ENCODE results near the gene TPGS1. TPM values are rescaled to one million over a fixed set of nuclear protein-coding genes. Genes with fewer than 3 reads are reported as not detected.
A peak's percentile ranks its signal among the peaks of the same experiment; 100 is the strongest.

TPGS1 gene
- 78.4 TPM for polyA plus RNA-seq (2012; ENCODE audit: insufficient read depth, insufficient read length, low read depth)

- Histone ChIP-seq H3K9me3 (no peaks in the 10 kb centered on the region), H3K4me1 (peaks cover 4% of the 10 kb centered on the region), H3K36me3 (peaks cover 7% of the 10 kb centered on the region), H3K4me3 (ENCODE audit: low read depth, low read length) (peak within 1 kb of the TSS; percentile 94), H3K27me3 (no peaks in the 10 kb centered on the region)
- peak; percentile 93 for DNase-seq
- no peak for TF ChIP-seq CTCF (IDR thresholded peaks at IDR 0.05; ENCODE audit: low read depth, low read length)
These were observed at the start of gene TPGS1 for GRCh38 chr19:507286-508203. TSS of gene TPGS1 (plus strand) at chr19:507497. CDS start at chr19:507507, 10 bp downstream.

GRCh38 chr19:457636-458035, 49.7 kb upstream of the TPGS1 start:
- peaks cover 18% of the 10 kb centered on the region for H3K27me3 ChIP-seq
- TF ChIP-seq CTCF (IDR thresholded peaks at IDR 0.05; ENCODE audit: low read depth, low read length) = no peak
- H3K9me3 ChIP-seq = no peaks in the 10 kb centered on the region

GRCh38 chr19:458091-459042, 48.9 kb upstream of the TPGS1 start:
- Histone ChIP-seq H3K36me3 (no peaks in the 10 kb centered on the region), H3K4me1 (no peaks in the 10 kb centered on the region), H3K27me3 (peaks cover 18% of the 10 kb centered on the region), H3K4me3 (ENCODE audit: low read depth, low read length) (no peak overlapping the region), H3K9me3 (no peaks in the 10 kb centered on the region)
- TF ChIP-seq CTCF (IDR thresholded peaks at IDR 0.05; ENCODE audit: low read depth, low read length) = no peak
- no peak for DNase-seq

More at GRCh38 chr19:457636-458035, 49.7 kb upstream of the TPGS1 start:
- no peaks in the 10 kb centered on the region for H3K4me1 ChIP-seq
- no peak for DNase-seq
- H3K36me3 ChIP-seq = no peaks in the 10 kb centered on the region
- H3K4me3 ChIP-seq (ENCODE audit: low read depth, low read length) = no peak overlapping the region

GRCh38 chr19:459724-460511, 47.4 kb upstream of the TPGS1 start:
- no peaks in the 10 kb centered on the region for H3K4me1 ChIP-seq
- H3K9me3 ChIP-seq = no peaks in the 10 kb centered on the region
- DNase-seq = peak; percentile 46
- H3K36me3 ChIP-seq = no peaks in the 10 kb centered on the region
- TF ChIP-seq CTCF (IDR thresholded peaks at IDR 0.05; ENCODE audit: low read depth, low read length) = no peak
- H3K4me3 ChIP-seq (ENCODE audit: low read depth, low read length) = peak overlapping the region; percentile 45
- peaks cover 18% of the 10 kb centered on the region for H3K27me3 ChIP-seq

- no peaks in the 10 kb centered on the region for H3K9me3 ChIP-seq
- H3K4me3 ChIP-seq (ENCODE audit: low read depth, low read length) = peak within 1 kb of the TSS; percentile 45
- TF ChIP-seq CTCF (IDR thresholded peaks at IDR 0.05; ENCODE audit: low read depth, low read length) = no peak
- H3K27me3 ChIP-seq = peaks cover 18% of the 10 kb centered on the region
- no peak for DNase-seq
- no peaks in the 10 kb centered on the region for H3K4me1 ChIP-seq
- no peaks in the 10 kb centered on the region for H3K36me3 ChIP-seq
These were observed 46.2 kb upstream of the TPGS1 start, which contains the start of gene SHC2 for GRCh38 chr19:460877-461720. TSS of gene SHC2 (minus strand) at chr19:461033. CDS start at chr19:460996, 37 bp downstream.
